T-helper 1 cell treated with Interleukin-12 subunit alpha and Interleukin-12 subunit beta and Interleukin-4 antibody, amounts not matched to agents 30 ng/mL and 1 ng/mL, for 36 hours (primary cell): ENCODE data around the gene INIP. TPM values are rescaled to one million over a fixed set of nuclear protein-coding genes. Genes with fewer than 3 reads are reported as not detected.
"Not testable (repeated sequence)": the region's sequence is repeated elsewhere in the genome, so short reads cannot be mapped to it uniquely, and the experiment has no call there.

Experiments
- intact Hi-C: fragments of 100-400 bp; cut with micrococcal nuclease; formaldehyde crosslinking; loops from one replicate; pipeline ENCODE4 v1.15.1; 2024
- total RNA-seq: library from RNA; stranded (reverse); gene quantifications from 2 replicates; pipeline ENCODE4 v1.2.3, GENCODE V29; 2022

The INIP gene
- total RNA-seq, 1 donor from 2014 or later, result 33.5 TPM

DNA sequence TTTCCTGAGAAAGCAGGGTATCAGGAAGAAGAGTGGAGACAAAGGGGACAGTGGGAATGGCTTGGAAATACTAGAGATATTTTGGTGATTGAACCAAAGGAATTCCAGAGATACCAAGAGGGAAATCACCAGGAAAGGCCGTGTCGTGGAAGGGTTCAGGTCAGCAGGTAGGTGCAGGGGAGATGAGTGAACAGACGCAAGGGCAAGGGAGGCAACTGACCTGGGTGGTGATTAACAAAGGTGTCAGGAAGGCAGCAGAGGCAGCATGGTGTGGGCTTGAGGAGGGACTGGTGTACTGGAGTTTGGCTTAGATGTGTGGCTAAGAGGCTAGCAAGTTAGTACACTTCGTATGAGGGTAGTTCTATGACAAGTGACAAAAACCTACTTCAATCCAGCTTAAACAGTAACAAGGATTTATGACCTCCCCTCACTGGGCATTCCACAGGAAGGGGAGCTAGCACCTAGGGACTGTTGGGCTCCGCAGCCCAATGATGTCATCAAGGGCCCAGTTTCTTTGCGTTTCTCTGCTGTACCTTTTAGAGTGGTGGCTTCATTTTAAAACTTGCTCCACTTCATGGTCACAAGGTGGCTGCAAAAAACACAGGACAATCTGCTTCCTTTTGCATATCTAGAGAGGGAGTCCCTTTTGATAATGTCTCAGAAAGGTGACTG, 37.0 kb downstream of the INIP start:
- intact Hi-C loops, result no loop called here

- intact Hi-C loops, result no loop called here
Observed at GRCh38 chr9:112677040-112677439, 40.9 kb downstream of the INIP start.

- intact Hi-C loops, result not testable (repeated sequence)
Observed at GRCh38 chr9:112673221-112673620, 44.7 kb downstream of the INIP start.

- intact Hi-C loops, result no loop called here
Observed at GRCh38 chr9:112670991-112671625, 46.8 kb downstream of the INIP start.

DNA sequence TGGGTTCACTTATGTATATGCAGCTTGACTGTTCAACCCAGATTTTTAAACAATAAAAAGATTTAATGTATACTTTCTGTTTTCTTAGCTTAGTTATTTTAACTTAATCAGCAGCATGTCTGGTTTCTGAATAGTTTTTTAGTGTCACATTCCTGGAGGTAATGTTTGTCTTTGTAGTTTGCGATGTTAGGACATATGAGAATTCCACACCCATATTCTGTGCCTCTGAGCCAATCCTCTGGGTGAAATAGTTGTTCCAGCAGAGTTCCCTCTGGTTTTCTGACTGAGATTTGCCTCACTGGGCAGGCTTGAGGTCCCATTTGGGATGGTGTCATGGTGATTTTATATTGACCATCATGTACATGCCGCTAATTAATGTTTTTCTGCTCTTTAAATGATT, 48.6 kb downstream of the INIP start:
- intact Hi-C loops, result loop anchor here (10.0 kb wide), 1 partner anchor 125 kb away; no protein-coding TSS in a partner anchor

DNA sequence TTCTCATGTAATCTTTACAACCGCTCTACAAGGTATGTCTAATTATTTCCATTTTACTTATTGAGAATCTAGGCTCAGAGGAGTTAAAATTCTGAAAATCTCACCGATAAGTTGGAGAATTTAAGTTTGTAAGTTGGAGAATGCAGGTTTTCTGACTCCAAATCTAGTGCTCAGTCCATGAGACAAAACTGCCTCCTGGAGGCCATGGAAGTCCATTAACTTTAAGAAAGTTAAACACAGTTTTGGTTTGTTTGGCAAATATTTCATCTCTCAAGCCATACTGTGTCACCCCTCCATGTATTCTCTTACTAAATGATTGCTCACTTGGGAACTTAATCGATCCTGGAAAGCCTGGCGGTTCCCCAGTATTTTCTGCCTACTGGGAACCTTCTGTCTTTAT, 52.6 kb downstream of the INIP start:
- intact Hi-C loops, result loop anchor here (10.0 kb wide), 1 partner anchor 121 kb away; no protein-coding TSS in a partner anchor

DNA sequence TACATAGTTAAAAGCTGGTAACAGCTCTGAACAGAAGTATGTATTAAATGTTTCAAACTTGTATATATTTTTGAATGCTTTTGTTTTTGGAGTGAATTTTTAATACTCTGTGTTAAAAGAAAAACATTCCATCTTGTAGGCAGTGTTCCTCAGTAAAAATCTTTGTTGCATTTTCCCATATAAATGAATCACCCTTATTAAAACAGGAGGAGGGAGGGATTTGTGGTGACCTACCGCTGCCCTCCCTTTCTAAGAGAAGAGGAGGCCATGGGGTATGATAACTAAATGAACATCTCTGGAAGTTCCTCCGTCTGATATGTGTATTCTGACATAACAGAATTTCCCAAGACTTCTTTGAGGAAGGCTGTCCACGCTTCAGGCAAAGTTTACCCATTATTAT, 53.4 kb downstream of the INIP start:
- intact Hi-C loops, result loop anchor here (10.0 kb wide), 1 partner anchor 120 kb away; no protein-coding TSS in a partner anchor

GRCh38 chr9:112663681-112664080, 54.2 kb downstream of the INIP start:
- intact Hi-C loops, result loop anchor here (10.0 kb wide), 1 partner anchor 119 kb away; no protein-coding TSS in a partner anchor

- intact Hi-C loops, result loop anchor here (10.0 kb wide), 1 partner anchor 115 kb away; no protein-coding TSS in a partner anchor
Observed at GRCh38 chr9:112659906-112660305, 58.0 kb downstream of the INIP start.

DNA sequence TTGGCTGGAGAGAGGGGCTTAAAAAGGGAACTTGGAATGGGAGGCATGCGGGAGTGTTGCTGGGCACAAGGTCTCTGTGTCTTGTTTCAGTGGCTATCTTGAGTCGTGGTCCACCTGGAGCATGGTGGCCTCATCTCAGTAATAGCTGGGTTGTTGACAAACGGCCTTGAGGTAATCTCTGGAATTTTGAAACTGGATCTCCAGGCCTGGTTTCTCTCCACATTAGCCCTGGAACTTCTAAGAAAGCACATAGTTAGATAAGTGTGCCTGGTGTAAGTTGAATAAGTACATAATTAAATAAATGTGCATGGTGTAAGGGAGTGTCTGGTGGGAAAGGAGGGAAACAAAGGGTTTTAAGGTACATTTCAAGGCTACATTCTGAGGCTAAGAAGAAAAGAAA, 62.2 kb downstream of the INIP start:
- intact Hi-C loops, result no loop called here

- intact Hi-C loops, result no loop called here
Observed at GRCh38 chr9:112654282-112654681, 63.6 kb downstream of the INIP start.

DNA sequence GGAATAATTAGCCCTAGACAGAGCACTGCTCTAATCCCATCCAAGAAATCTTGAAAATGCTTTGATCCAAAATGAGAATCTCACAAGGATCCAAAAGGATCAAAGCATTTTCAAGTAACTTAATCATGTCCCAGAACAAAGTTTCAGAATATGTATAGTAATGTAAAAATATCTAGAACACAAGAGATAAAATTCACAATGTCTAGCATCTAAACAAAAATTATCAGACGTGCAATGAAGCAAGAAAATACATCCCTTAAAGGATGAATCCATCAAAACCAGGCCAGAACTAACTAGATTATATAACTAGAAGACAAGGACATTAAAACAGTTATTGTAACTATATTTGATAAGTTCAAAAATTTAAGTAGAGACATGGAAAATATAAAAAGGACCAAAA, 69.3 kb downstream of the INIP start:
- intact Hi-C loops, result no loop called here

- intact Hi-C loops, result no loop called here
Observed at GRCh38 chr9:112647596-112647995, 70.3 kb downstream of the INIP start.

GRCh38 chr9:112642126-112642525, 75.8 kb downstream of the INIP start:
- intact Hi-C loops, result no loop called here

- intact Hi-C loops, result no loop called here
Observed at GRCh38 chr9:112640311-112640710, 77.6 kb downstream of the INIP start.

Other genes starting within 250 kb of the INIP start
- 3.9 and 4.3 TPM in 2 replicates for gene KIAA1958, start 231.3 kb downstream of the INIP start, total RNA-seq
- gene SNX30, start 32.6 kb upstream of the INIP start, total RNA-seq, result 5.8 and 6.0 TPM in 2 replicates
- not detected in 2 replicates for gene SLC46A2, start 172.8 kb upstream of the INIP start, total RNA-seq